Measurements from ENCODE around the gene MYCBPAP. TPM values are rescaled to one million over a fixed set of nuclear protein-coding genes. Genes with fewer than 3 reads are reported as not detected.

Gene MYCBPAP
- polyA plus RNA-seq, 2 of the 4 experiments (the other 2 are of a cell fraction) = 0.93 to 2.5 TPM

DNA sequence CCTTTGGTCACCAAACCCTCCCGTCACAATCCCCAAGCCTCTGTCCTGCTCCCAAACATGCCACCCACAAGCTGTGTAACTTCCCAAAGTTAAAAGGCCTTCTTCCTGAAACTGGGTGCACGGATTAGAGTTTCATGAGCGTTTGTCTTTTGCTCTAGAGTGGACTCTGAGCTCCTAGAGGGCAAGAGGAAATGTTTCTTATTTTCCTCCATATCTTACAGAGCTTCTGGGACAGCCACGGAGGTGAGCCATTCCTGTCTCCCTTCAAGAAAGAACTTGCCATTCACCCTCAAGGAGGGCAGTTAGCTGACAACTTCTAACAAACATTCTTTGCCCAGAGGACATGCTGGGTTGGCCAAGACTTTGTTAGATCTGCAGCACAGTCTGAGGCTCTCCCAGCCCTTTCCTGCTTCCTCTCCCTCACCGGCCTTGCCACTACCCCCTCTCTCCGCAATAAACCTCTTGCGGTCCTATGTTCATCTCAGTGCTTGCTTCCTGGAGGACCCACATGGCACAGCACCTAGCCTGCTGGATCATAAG, 2.6 kb upstream of the MYCBPAP start (continued):
- TF ChIP-seq, protein P1, sequence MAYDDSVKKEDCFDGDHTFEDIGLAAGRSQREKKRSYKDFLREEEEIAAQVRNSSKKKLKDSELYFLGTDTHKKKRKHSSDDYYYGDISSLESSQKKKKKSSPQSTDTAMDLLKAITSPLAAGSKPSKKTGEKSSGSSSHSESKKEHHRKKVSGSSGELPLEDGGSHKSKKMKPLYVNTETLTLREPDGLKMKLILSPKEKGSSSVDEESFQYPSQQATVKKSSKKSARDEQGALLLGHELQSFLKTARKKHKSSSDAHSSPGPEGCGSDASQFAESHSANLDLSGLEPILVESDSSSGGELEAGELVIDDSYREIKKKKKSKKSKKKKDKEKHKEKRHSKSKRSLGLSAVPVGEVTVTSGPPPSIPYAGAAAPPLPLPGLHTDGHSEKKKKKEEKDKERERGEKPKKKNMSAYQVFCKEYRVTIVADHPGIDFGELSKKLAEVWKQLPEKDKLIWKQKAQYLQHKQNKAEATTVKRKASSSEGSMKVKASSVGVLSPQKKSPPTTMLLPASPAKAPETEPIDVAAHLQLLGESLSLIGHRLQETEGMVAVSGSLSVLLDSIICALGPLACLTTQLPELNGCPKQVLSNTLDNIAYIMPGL (CRISPR knock-in tag; IDR thresholded peaks at IDR 0.05; ENCODE audit: borderline replicate concordance) = no peak
- TF ChIP-seq GATA3 (IDR thresholded peaks at IDR 0.05; ENCODE audit: borderline replicate concordance) = no peak

DNA sequence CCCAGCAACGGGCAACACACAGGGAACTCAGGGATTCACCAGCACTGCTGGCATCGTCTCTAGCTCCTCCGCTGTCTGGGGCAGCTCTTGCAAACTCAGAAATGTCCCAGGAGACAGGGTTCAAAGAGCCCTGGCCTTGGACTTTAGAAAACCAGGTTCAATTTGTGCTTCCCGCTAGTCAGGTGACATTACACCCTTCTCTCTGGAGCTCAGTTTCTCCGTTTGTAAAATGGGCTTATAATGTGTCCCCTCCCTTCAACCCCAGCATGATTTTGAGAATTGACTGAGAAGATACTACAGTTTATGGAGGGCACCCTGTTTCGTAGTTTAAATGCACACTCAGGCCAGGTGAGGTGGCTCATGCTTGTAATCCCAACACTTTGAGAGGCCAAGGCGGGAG, 1.9 kb upstream of the MYCBPAP start:
- Histone ChIP-seq H3K27ac (no peak overlapping the region), H3K9me3 (no peaks in the 10 kb centered on the region), H3K4me2 (no peak overlapping the region), H3K4me1 (peaks cover 16% of the 10 kb centered on the region; the same call in 2 of the 3 replicates), H3K4me3 (no peak overlapping the region)
- ATAC-seq (no peak), FAIRE-seq (no peak), DNase-seq (ENCODE audit: low read depth in 1 of 2, low spot score in 1 of 2) (no peak)
- 84% methylated on average over 7 of the region's 7 CpGs for WGBS (ENCODE audit: missing lambda C conversion rate)
- POLR2A ChIA-PET = no interaction called here
- CTCF ChIA-PET = interaction anchor here (1.0 to 10.1 kb wide), 9 partner anchors 10 to 277 kb away, joined by 3 to 119 read pairs (median 5); partner anchors contain the start of gene RSAD1
- TF ChIP-seq MAFK (IDR thresholded peaks at IDR 0.05; ENCODE audit: partially characterized antibody) (no peak), CEBPB (IDR thresholded peaks at IDR 0.05) (no peak), HDAC2 (IDR thresholded peaks at IDR 0.05) (no peak), BHLHE40 (IDR thresholded peaks at IDR 0.05; ENCODE audit: low read depth, low read length) (no peak), HOXB13 (CRISPR knock-in tag; IDR thresholded peaks at IDR 0.05; ENCODE audit: low read depth) (no peak), HOXB5 (CRISPR knock-in tag; IDR thresholded peaks at IDR 0.05) (no peak), SREBF2 (IDR thresholded peaks at IDR 0.05) (no peak), FOSL2 (IDR thresholded peaks at IDR 0.05) (no peak), FOSL2 (CRISPR knock-in tag; IDR thresholded peaks at IDR 0.05) (no peak), MYC (IDR thresholded peaks at IDR 0.05; ENCODE audit: borderline replicate concordance, low read length) (no peak), ZFP36 (IDR thresholded peaks at IDR 0.05; ENCODE audit: borderline replicate concordance, partially characterized antibody) (no peak), NFE2L2 (conservative IDR thresholded peaks at IDR 0.05; ENCODE audit: low read length) (no peak), RNF2 (IDR thresholded peaks at IDR 0.05; ENCODE audit: borderline replicate concordance, low read depth) (no peak), EHMT2 (IDR thresholded peaks at IDR 0.05; ENCODE audit: low read depth) (no peak), FOSB (CRISPR knock-in tag; IDR thresholded peaks at IDR 0.05) (no peak), CHD2 (IDR thresholded peaks at IDR 0.05; ENCODE audit: low read length, partially characterized antibody) (no peak), HEYL (CRISPR knock-in tag; IDR thresholded peaks at IDR 0.05) (no peak), CBX8 (IDR thresholded peaks at IDR 0.05) (no peak)
- TF ChIP-seq, protein P2, sequence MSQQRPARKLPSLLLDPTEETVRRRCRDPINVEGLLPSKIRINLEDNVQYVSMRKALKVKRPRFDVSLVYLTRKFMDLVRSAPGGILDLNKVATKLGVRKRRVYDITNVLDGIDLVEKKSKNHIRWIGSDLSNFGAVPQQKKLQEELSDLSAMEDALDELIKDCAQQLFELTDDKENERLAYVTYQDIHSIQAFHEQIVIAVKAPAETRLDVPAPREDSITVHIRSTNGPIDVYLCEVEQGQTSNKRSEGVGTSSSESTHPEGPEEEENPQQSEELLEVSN (IDR thresholded peaks at IDR 0.05; ENCODE audit: borderline replicate concordance, low read depth) = no peak
- TF ChIP-seq, protein P3, sequence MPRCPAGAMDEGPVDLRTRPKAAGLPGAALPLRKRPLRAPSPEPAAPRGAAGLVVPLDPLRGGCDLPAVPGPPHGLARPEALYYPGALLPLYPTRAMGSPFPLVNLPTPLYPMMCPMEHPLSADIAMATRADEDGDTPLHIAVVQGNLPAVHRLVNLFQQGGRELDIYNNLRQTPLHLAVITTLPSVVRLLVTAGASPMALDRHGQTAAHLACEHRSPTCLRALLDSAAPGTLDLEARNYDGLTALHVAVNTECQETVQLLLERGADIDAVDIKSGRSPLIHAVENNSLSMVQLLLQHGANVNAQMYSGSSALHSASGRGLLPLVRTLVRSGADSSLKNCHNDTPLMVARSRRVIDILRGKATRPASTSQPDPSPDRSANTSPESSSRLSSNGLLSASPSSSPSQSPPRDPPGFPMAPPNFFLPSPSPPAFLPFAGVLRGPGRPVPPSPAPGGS (IDR thresholded peaks at IDR 0.05) = no peak

Data from A549 (cell line).